Tibial nerve (tissue), 3 donors: Measurements from ENCODE around the gene TBC1D2B.

ENCODE experiments used
- POLR2A ChIP-seq, 2 donors: fragments of 450-650 bp; IDR thresholded peaks; one replicate each; pipeline ENCODE4 v1.6.1; 2017; ENCODE audit warnings: antibody characterized with exemption in 2 of 2, mild to moderate bottlenecking in 2 of 2, moderate library complexity in 2 of 2
- TF ChIP-seq, protein P1 (sequence below), 5 experiments: fragments of 200-600 bp in 3 of 5; fragments of 450-650 bp in 2 of 5; sonication (generic) in 3 of 5; IDR thresholded peaks; one replicate each; pipeline ENCODE4 v1.5.1; 2016 to 2019; ENCODE audit warnings: antibody characterized with exemption in 5 of 5, mild to moderate bottlenecking in 3 of 5, moderate library complexity in 2 of 5

- TF ChIP-seq, protein P1, sequence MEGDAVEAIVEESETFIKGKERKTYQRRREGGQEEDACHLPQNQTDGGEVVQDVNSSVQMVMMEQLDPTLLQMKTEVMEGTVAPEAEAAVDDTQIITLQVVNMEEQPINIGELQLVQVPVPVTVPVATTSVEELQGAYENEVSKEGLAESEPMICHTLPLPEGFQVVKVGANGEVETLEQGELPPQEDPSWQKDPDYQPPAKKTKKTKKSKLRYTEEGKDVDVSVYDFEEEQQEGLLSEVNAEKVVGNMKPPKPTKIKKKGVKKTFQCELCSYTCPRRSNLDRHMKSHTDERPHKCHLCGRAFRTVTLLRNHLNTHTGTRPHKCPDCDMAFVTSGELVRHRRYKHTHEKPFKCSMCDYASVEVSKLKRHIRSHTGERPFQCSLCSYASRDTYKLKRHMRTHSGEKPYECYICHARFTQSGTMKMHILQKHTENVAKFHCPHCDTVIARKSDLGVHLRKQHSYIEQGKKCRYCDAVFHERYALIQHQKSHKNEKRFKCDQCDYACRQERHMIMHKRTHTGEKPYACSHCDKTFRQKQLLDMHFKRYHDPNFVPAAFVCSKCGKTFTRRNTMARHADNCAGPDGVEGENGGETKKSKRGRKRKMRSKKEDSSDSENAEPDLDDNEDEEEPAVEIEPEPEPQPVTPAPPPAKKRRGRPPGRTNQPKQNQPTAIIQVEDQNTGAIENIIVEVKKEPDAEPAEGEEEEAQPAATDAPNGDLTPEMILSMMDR (IDR thresholded peaks at IDR 0.05): no peak
- TF ChIP-seq POLR2A (IDR thresholded peaks at IDR 0.05): no peak
These were observed 109.7 kb downstream of the TBC1D2B start for GRCh38 chr15:77967798-77968197.
